Progenitor cell of endocrine pancreas (in vitro differentiated cells): ENCODE results near the gene TAF11. TPM values are rescaled to one million over a fixed set of nuclear protein-coding genes. Genes with fewer than 3 reads are reported as not detected.
"Not testable (repeated sequence)": the region's sequence is repeated elsewhere in the genome, so short reads cannot be mapped to it uniquely, and the experiment has no call there.

Experiments used
- DNase-seq: peaks from one replicate; pipeline ENCODE4 v3.0.0; 2021; ENCODE audit warnings: low spot score; ENCODE audit not compliant: unreplicated experiment
- H3K27ac Mint-ChIP-seq: 2 replicates; pipeline ENCODE4 v1.8.0; 2021; ENCODE audit warnings: mild to moderate bottlenecking, moderate library complexity, mixed read lengths
- H3K27me3 Mint-ChIP-seq: 2 replicates; pipeline ENCODE4 v1.8.0; 2021; ENCODE audit warnings: mixed read lengths
- H3K36me3 Mint-ChIP-seq: 2 replicates; pipeline ENCODE4 v1.8.0; 2022; ENCODE audit warnings: mixed read lengths; ENCODE audit not compliant: insufficient read depth
- H3K4me1 Mint-ChIP-seq: 2 replicates; pipeline ENCODE4 v1.8.0; 2021; ENCODE audit warnings: low read depth, mixed read lengths
- H3K4me3 Mint-ChIP-seq: 2 replicates; pipeline ENCODE4 v1.8.0; 2021; ENCODE audit warnings: low read depth, mild to moderate bottlenecking, moderate library complexity, mixed read lengths
- H3K9me3 Mint-ChIP-seq: 2 replicates; pipeline ENCODE4 v1.8.0; 2021; ENCODE audit warnings: low read depth, mixed read lengths
- CTCF ChIP-seq: fragments of 200-600 bp; sonication (generic); IDR thresholded peaks from one replicate; pipeline ENCODE4 v1.5.0; 2021; ENCODE audit warnings: antibody characterized with exemption, mild to moderate bottlenecking; ENCODE audit not compliant: unreplicated experiment
- total RNA-seq: library from RNA; stranded (reverse); gene quantifications from 2 replicates; pipeline ENCODE4 v1.2.1, GENCODE V29; 2021

TAF11 gene
- total RNA-seq, 1 donor from 2014 or later: 37.4 TPM

GRCh38 chr6:34894693-34895092, 6.9 kb upstream of the TAF11 start:
- Mint-ChIP-seq H3K9me3 (no peaks in the 10 kb centered on the region), H3K27me3 (no peaks in the 10 kb centered on the region), H3K4me3 (no peak overlapping the region), H3K27ac (no peak overlapping the region), H3K4me1 (peaks cover 21% of the 10 kb centered on the region), H3K36me3 (no peaks in the 10 kb centered on the region)
- DNase-seq: no peak
- no peak for TF ChIP-seq CTCF

DNA sequence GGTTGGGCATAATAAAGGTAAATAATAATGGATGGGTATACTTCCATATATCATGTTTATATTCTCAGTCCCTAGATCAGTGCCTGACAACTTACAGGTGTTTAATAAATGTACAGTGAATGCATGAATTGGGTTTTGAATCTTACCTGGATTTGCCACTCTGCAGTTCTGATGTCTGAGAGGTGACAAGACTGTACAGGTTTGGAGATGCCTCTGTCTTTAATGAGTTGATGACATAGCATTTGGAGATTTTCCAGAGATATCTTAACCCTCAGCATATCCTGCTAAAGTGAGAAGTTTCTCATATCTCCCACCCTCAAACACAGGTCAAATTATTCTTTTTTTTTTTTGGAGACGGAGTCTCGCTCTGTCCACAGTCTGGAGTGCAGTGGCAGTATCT, 3.5 kb upstream of the TAF11 start:
- TF ChIP-seq CTCF: no peak
- no peak overlapping the region for H3K27ac Mint-ChIP-seq
- no peaks in the 10 kb centered on the region for H3K9me3 Mint-ChIP-seq
- H3K4me1 Mint-ChIP-seq: peaks cover 31% of the 10 kb centered on the region
- H3K36me3 Mint-ChIP-seq: no peaks in the 10 kb centered on the region
- no peak for DNase-seq
- no peaks in the 10 kb centered on the region for H3K27me3 Mint-ChIP-seq
- H3K4me3 Mint-ChIP-seq: peak overlapping the region; percentile 100

DNA sequence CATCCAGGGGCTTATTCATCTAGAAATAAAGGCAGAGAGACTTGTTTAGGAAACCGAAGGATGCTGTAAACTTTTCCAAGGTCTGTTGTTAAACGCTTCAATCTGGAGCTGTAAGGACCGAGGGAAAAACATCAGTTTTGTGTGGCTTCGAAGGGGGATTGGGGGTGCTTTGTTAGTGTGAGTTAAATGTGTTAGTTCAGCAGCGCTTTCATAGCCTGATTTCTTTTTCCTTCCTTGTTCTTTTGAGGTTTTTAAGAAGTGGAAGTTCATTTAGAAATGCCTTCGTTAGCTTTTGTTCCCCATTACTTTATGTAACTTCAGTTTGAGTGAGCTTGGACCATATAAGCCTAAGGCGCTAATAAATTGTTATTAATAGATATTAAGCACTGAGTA, 2.7 kb upstream of the TAF11 start:
- DNase-seq: no peak
- H3K9me3 Mint-ChIP-seq: no peaks in the 10 kb centered on the region
- no peak for TF ChIP-seq CTCF
- no peaks in the 10 kb centered on the region for H3K27me3 Mint-ChIP-seq
- no peak overlapping the region for H3K27ac Mint-ChIP-seq
- H3K36me3 Mint-ChIP-seq: no peaks in the 10 kb centered on the region
- H3K4me1 Mint-ChIP-seq: peaks cover 31% of the 10 kb centered on the region
- peak overlapping the region; percentile 100 for H3K4me3 Mint-ChIP-seq

- H3K27ac Mint-ChIP-seq: peak within 1 kb of the TSS; percentile 99
- no peaks in the 10 kb centered on the region for H3K27me3 Mint-ChIP-seq
- no peak for TF ChIP-seq CTCF
- peaks cover 31% of the 10 kb centered on the region for H3K4me1 Mint-ChIP-seq
- peak; percentile 89 for DNase-seq
- peaks cover 2% of the 10 kb centered on the region for H3K9me3 Mint-ChIP-seq
- H3K36me3 Mint-ChIP-seq: peaks cover 4% of the 10 kb centered on the region
- H3K4me3 Mint-ChIP-seq: peak within 1 kb of the TSS; percentile 100
These were observed 1.2 kb upstream of the TAF11 start, which contains the start of gene ANKS1A for GRCh38 chr6:34888874-34889555. ANKS1A (plus strand) TSS chr6:34889255; CDS start chr6:34889403, 148 bp downstream.

DNA sequence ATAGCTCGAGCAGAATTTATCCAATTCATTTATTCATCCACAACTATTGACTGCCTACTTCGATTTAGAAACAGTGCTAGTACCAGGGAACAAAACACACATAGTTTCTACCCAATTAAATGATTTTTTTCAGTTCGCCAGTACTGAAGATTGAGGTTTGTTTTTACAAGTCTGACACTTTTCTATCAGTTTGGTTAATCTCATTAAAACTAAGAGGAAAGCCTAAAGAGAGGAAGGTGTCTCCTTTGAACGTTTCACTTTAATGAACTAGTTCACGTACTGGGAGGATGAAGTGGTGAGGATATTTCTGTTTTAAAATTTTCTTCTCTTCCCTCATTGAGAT, 643 bp upstream of the TAF11 start:
- peak overlapping the region; percentile 100 for H3K4me3 Mint-ChIP-seq
- peaks cover 5% of the 10 kb centered on the region for H3K36me3 Mint-ChIP-seq
- peaks cover 2% of the 10 kb centered on the region for H3K9me3 Mint-ChIP-seq
- H3K4me1 Mint-ChIP-seq: peaks cover 31% of the 10 kb centered on the region
- H3K27me3 Mint-ChIP-seq: no peaks in the 10 kb centered on the region
- no peak for TF ChIP-seq CTCF
- peak overlapping the region; percentile 99 for H3K27ac Mint-ChIP-seq
- no peak for DNase-seq

- DNase-seq, H3K9me3 Mint-ChIP-seq, H3K36me3 Mint-ChIP-seq, H3K27me3 Mint-ChIP-seq, H3K27ac Mint-ChIP-seq: not testable (repeated sequence)
- peaks cover 17% of the 10 kb centered on the region for H3K4me1 Mint-ChIP-seq
- peak overlapping the region; percentile 24 for H3K4me3 Mint-ChIP-seq
These were observed 2.0 kb downstream of the TAF11 start for GRCh38 chr6:34885837-34886236.
